A549 treated with Mapracorat at 1 μM for 4 hours (cell line): ENCODE results near the gene SH3RF2. TPM values are rescaled to one million over a fixed set of nuclear protein-coding genes. Genes with fewer than 3 reads are reported as not detected.

Experiments used
- total RNA-seq: library from RNA; stranded (reverse); fragments of 200-300 nt; extraction: Qiagen RNA extraction; gene quantifications from 5 replicates; pipeline ENCODE4 v1.2.3, GENCODE V29; 2022

Gene SH3RF2
- 2.0 to 2.9 TPM (median 2.2 TPM) in 5 replicates for total RNA-seq

GRCh38 chr5:145936401-145937131 lies at the start of gene SH3RF2:
SH3RF2 (plus strand) TSS chr5:145936578; CDS start chr5:145937929, 1,351 bp downstream.

GRCh38 chr5:146105477-146105876 lies 169.1 kb downstream of the SH3RF2 start, which contains the start of gene PLAC8L1:
PLAC8L1 (minus strand) TSS chr5:146105577; CDS start chr5:146104311, 1,266 bp downstream.

Other genes with a start within 250 kb of the SH3RF2 start
- gene PRELID2, start 101.2 kb upstream of the SH3RF2 start, total RNA-seq, result 7.0 to 9.8 TPM (median 8.0 TPM) in 5 replicates
- not detected in 5 replicates for gene GRXCR2, start 63.6 kb upstream of the SH3RF2 start, total RNA-seq
- not detected in 5 replicates for gene PLAC8L1, start 169.0 kb downstream of the SH3RF2 start, total RNA-seq
- 50.0 to 57.3 TPM (median 53.7 TPM) in 5 replicates for gene LARS1, start 246.1 kb downstream of the SH3RF2 start, total RNA-seq